Breast epithelium (tissue), 4 donors: ENCODE results near the gene ROCK2. TPM values are rescaled to one million over a fixed set of nuclear protein-coding genes. Genes with fewer than 3 reads are reported as not detected.

Source experiments
- DNase-seq, 2 donors: peaks; one replicate each; pipeline ENCODE4 v3.0.0-alpha.2; 2019; ENCODE audit warnings: low spot score in 2 of 2
- H3K27ac ChIP-seq, 2 donors: fragments of 200-600 bp; sonication (generic) in 1 of 2; one replicate each; pipeline ENCODE4 v1.5.1; 2016 to 2019; ENCODE audit warnings: mild to moderate bottlenecking in 1 of 2
- H3K27me3 ChIP-seq, 2 donors: fragments of 200-600 bp; sonication (generic) in 1 of 2; one replicate each; pipeline versions ENCODE4 v1.5.1 to v1.6.0; 2017 to 2019; ENCODE audit warnings: control low read depth in 1 of 2, mild to moderate bottlenecking in 1 of 2
- H3K36me3 ChIP-seq: fragments of 200-600 bp; one replicate; pipeline ENCODE4 v1.5.1; 2019
- H3K4me1 ChIP-seq, 2 donors: fragments of 200-600 bp; sonication (generic); one replicate each; pipeline ENCODE4 v1.5.1; 2016 to 2019; ENCODE audit warnings: control low read depth in 1 of 2
- H3K4me3 ChIP-seq, 3 donors: fragments of 200-600 bp; sonication (generic); 1 replicate in 2 of 3; 2 replicates in 1 of 3; pipeline ENCODE4 v1.5.1; 2016 to 2019; ENCODE audit warnings: mild to moderate bottlenecking in 3 of 3, moderate library complexity in 2 of 3
- H3K9me3 ChIP-seq, 2 donors: fragments of 200-600 bp; sonication (generic) in 1 of 2; one replicate each; pipeline ENCODE4 v1.5.1; 2016 to 2019; ENCODE audit warnings: control low read depth in 1 of 2
- CTCF ChIP-seq, 3 donors: fragments of 450-650 bp; IDR thresholded peaks; one replicate each; pipeline ENCODE4 v1.5.1; 2016 to 2017; ENCODE audit warnings: antibody characterized with exemption in 3 of 3, mild to moderate bottlenecking in 3 of 3, moderate library complexity in 3 of 3
- POLR2A ChIP-seq: fragments of 450-650 bp; IDR thresholded peaks from one replicate; pipeline ENCODE4 v1.6.1; 2016; ENCODE audit warnings: antibody characterized with exemption, mild to moderate bottlenecking, moderate library complexity
- POLR2AphosphoS5 ChIP-seq, 3 donors: sonication (generic); formaldehyde crosslinking; IDR thresholded peaks; one replicate each; pipeline ENCODE4 v1.6.1; 2017; ENCODE audit warnings: antibody characterized with exemption in 3 of 3
- intact Hi-C: fragments of 100-400 bp; cut with DNase I; formaldehyde crosslinking; loops from one replicate; pipeline ENCODE4 v1.15.1; 2023; ENCODE audit warnings: low total_unique reads
- total RNA-seq, 3 donors: library from RNA; depleted of rRNA; stranded (reverse); fragments of >200 nt; gene quantifications; one replicate each; pipeline ENCODE4 v1.1.0, GENCODE V29; 2016

Gene ROCK2
- total RNA-seq, 3 donors from 2014 or later: 87.1 to 181 (median 103) TPM

GRCh38 chr2:11357428-11357972, 13.1 kb upstream of the ROCK2 start:
- Histone ChIP-seq H3K27ac (no peak overlapping the region), H3K36me3 (no peaks in the 10 kb centered on the region), H3K9me3 (no peaks in the 10 kb centered on the region), H3K27me3 (no peaks in the 10 kb centered on the region), H3K4me3 (no peak overlapping the region), H3K4me1 (no peaks in the 10 kb centered on the region)
- intact Hi-C loops: no loop called here
- TF ChIP-seq POLR2AphosphoS5 (IDR thresholded peaks at IDR 0.05) (no peak), CTCF (IDR thresholded peaks at IDR 0.05) (no peak), POLR2A (no peak)
- DNase-seq: no peak

- Histone ChIP-seq H3K27me3 (no peaks in the 10 kb centered on the region), H3K27ac (no peak overlapping the region), H3K9me3 (no peaks in the 10 kb centered on the region), H3K4me1 (no peaks in the 10 kb centered on the region), H3K4me3 (no peak overlapping the region), H3K36me3 (no peaks in the 10 kb centered on the region)
- no peak for TF ChIP-seq CTCF (IDR thresholded peaks at IDR 0.05)
- TF ChIP-seq POLR2A: no peak
- TF ChIP-seq POLR2AphosphoS5 (IDR thresholded peaks at IDR 0.05): no peak
- no peak for DNase-seq
- intact Hi-C loops: no loop called here
These were observed 12.3 kb upstream of the ROCK2 start for GRCh38 chr2:11356764-11357163.

GRCh38 chr2:11355194-11356053, 11.0 kb upstream of the ROCK2 start:
- intact Hi-C loops: no loop called here
- TF ChIP-seq CTCF (IDR thresholded peaks at IDR 0.05) (no peak), POLR2AphosphoS5 (IDR thresholded peaks at IDR 0.05) (no peak), POLR2A (no peak)

GRCh38 chr2:11354363-11355154, 10.1 kb upstream of the ROCK2 start:
- H3K27ac ChIP-seq: no peak overlapping the region
- no peaks in the 10 kb centered on the region for H3K9me3 ChIP-seq
- TF ChIP-seq CTCF (IDR thresholded peaks at IDR 0.05) (no peak), POLR2A (no peak), POLR2AphosphoS5 (IDR thresholded peaks at IDR 0.05) (no peak)
- H3K36me3 ChIP-seq: no peaks in the 10 kb centered on the region
- H3K4me1 ChIP-seq: no peaks in the 10 kb centered on the region
- intact Hi-C loops: no loop called here
- H3K4me3 ChIP-seq: no peak overlapping the region
- no peak for DNase-seq
- H3K27me3 ChIP-seq: no peaks in the 10 kb centered on the region

More at GRCh38 chr2:11355194-11356053, 11.0 kb upstream of the ROCK2 start:
- Histone ChIP-seq H3K36me3 (no peaks in the 10 kb centered on the region), H3K27ac (no peak overlapping the region), H3K9me3 (no peaks in the 10 kb centered on the region), H3K4me1 (no peaks in the 10 kb centered on the region), H3K27me3 (no peaks in the 10 kb centered on the region), H3K4me3 (no peak overlapping the region)
- no peak for DNase-seq
